RWPE2 (cell line): Measurements from ENCODE around the gene BAD.
A peak's percentile ranks its signal among the peaks of the same experiment; 100 is the strongest.

Experiments
- ATAC-seq: fragments of 200-7000 bp; cut with Tn5 transposase; 3 replicates; pipeline ENCODE4 v1.9.1; 2021; ENCODE audit warnings: low read depth
- DNase-seq: peaks from one replicate; pipeline ENCODE4 v3.0.0-alpha.2; 2020; ENCODE audit warnings: low spot score
- H3K27ac ChIP-seq: fragments of 450-650 bp; 2 replicates; pipeline ENCODE4 v1.5.1; 2017; ENCODE audit warnings: mild to moderate bottlenecking; ENCODE audit not compliant: poor library complexity, severe bottlenecking
- H3K27me3 ChIP-seq: fragments of 250-450 bp; sonication (Bioruptor Pico); 2 replicates; pipeline ENCODE4 v1.5.1; 2021; ENCODE audit warnings: mild to moderate bottlenecking, moderate library complexity; ENCODE audit not compliant: insufficient read depth, poor library complexity, severe bottlenecking
- H3K36me3 ChIP-seq: fragments of 250-450 bp; sonication (Bioruptor Pico); 2 replicates; pipeline ENCODE4 v1.5.1; 2020; ENCODE audit warnings: low read depth, mild to moderate bottlenecking, moderate library complexity
- H3K4me1 ChIP-seq: fragments of 250-450 bp; sonication (Bioruptor Pico); 2 replicates; pipeline ENCODE4 v1.5.1; 2021; ENCODE audit warnings: mild to moderate bottlenecking, moderate library complexity; ENCODE audit not compliant: insufficient read depth, poor library complexity, severe bottlenecking
- H3K4me3 ChIP-seq: fragments of 250-450 bp; sonication (Bioruptor Pico); 2 replicates; pipeline ENCODE4 v1.5.1; 2021; ENCODE audit warnings: mild to moderate bottlenecking, moderate library complexity; ENCODE audit not compliant: severe bottlenecking
- H3K9me3 ChIP-seq: fragments of 250-450 bp; sonication (Bioruptor Pico); 2 replicates; pipeline ENCODE4 v1.5.1; 2021; ENCODE audit warnings: mild to moderate bottlenecking, moderate library complexity; ENCODE audit not compliant: severe bottlenecking
- TF ChIP-seq, protein P1 (sequence below): fragments of 450-650 bp; IDR thresholded peaks from one replicate; pipeline ENCODE4 v1.5.1; 2017; ENCODE audit warnings: mild to moderate bottlenecking, moderate library complexity; ENCODE audit not compliant: poor library complexity, severe bottlenecking

Gene BAD

DNA sequence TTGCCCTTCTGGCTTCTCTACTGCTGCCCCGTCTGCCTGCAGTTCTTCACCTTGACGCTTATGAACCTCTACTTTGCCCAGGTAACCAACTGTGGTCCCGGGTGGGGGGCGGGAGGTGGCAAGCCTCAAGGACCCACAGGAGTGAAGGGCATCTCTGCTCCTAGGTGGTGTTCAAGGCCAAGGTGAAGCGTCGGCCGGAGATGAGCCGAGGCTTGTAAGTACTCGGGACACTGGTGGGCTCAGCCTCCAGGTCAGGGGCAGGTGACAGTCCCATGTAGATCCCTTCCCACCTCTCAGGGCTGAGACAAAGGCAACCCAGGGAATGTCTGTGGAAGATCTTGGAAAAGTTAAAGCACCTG is 2.3 kb upstream of the BAD start:
- TF ChIP-seq, protein P1, sequence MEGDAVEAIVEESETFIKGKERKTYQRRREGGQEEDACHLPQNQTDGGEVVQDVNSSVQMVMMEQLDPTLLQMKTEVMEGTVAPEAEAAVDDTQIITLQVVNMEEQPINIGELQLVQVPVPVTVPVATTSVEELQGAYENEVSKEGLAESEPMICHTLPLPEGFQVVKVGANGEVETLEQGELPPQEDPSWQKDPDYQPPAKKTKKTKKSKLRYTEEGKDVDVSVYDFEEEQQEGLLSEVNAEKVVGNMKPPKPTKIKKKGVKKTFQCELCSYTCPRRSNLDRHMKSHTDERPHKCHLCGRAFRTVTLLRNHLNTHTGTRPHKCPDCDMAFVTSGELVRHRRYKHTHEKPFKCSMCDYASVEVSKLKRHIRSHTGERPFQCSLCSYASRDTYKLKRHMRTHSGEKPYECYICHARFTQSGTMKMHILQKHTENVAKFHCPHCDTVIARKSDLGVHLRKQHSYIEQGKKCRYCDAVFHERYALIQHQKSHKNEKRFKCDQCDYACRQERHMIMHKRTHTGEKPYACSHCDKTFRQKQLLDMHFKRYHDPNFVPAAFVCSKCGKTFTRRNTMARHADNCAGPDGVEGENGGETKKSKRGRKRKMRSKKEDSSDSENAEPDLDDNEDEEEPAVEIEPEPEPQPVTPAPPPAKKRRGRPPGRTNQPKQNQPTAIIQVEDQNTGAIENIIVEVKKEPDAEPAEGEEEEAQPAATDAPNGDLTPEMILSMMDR = no peak
- no peaks in the 10 kb centered on the region for H3K4me1 ChIP-seq
- H3K36me3 ChIP-seq = peaks cover 14% of the 10 kb centered on the region
- peaks cover 9% of the 10 kb centered on the region for H3K27me3 ChIP-seq
- H3K27ac ChIP-seq = no peak overlapping the region
- ATAC-seq (no peak), DNase-seq (no peak)
- no peaks in the 10 kb centered on the region for H3K9me3 ChIP-seq
- H3K4me3 ChIP-seq = no peak overlapping the region

GRCh38 chr11:64285885-64286800 is 1.7 kb upstream of the BAD start:
- H3K27ac ChIP-seq = peak overlapping the region; percentile 88
- peaks cover 20% of the 10 kb centered on the region for H3K36me3 ChIP-seq

GRCh38 chr11:64284962-64285884 is 758 bp upstream of the BAD start, which contains the start of gene GPR137:
Gene GPR137 (plus strand): TSS chr11:64285848. CDS start chr11:64286525, 677 bp downstream.
- H3K4me1 ChIP-seq = no peaks in the 10 kb centered on the region
- TF ChIP-seq, protein P1 = no peak
- DNase-seq (peak; percentile 78), ATAC-seq (peak; percentile 33)
- H3K4me3 ChIP-seq = peak within 1 kb of the TSS; percentile 65
- no peaks in the 10 kb centered on the region for H3K27me3 ChIP-seq
- H3K36me3 ChIP-seq = peaks cover 25% of the 10 kb centered on the region
- peak within 1 kb of the TSS; percentile 88 for H3K27ac ChIP-seq
- no peaks in the 10 kb centered on the region for H3K9me3 ChIP-seq

More at GRCh38 chr11:64285885-64286800, 1.7 kb upstream of the BAD start:
- peak overlapping the region; percentile 65 for H3K4me3 ChIP-seq
- peaks cover 5% of the 10 kb centered on the region for H3K27me3 ChIP-seq
- H3K9me3 ChIP-seq = no peaks in the 10 kb centered on the region
- DNase-seq = no peak
- TF ChIP-seq, protein P1 = peak; percentile 4
- ATAC-seq = peak; percentile 11; the same call in 1 of the 3 replicates
- no peaks in the 10 kb centered on the region for H3K4me1 ChIP-seq

- DNase-seq (no peak), ATAC-seq (no peak)
- H3K4me1 ChIP-seq = no peaks in the 10 kb centered on the region
- H3K27ac ChIP-seq = peak overlapping the region; percentile 88
- H3K9me3 ChIP-seq = no peaks in the 10 kb centered on the region
- H3K4me3 ChIP-seq = no peak overlapping the region
- H3K27me3 ChIP-seq = no peaks in the 10 kb centered on the region
- TF ChIP-seq, protein P1 = no peak
- peaks cover 29% of the 10 kb centered on the region for H3K36me3 ChIP-seq
Measured at GRCh38 chr11:64283092-64283491, 1.4 kb downstream of the BAD start.
